CD14-positive monocyte (primary cell): ENCODE results near the gene SHISAL1. TPM values are rescaled to one million over a fixed set of nuclear protein-coding genes. Genes with fewer than 3 reads are reported as not detected.

Source experiments
- DNase-seq, 3 donors: peaks; one replicate each; pipeline ENCODE4 v3.0.0-alpha.2; 2011 to 2022
- H2AFZ ChIP-seq: 2 replicates; pipeline ENCODE4 v1.6.0; 2012; ENCODE audit warnings: mild to moderate bottlenecking, low read depth, low read length, inconsistent platforms; ENCODE audit not compliant: insufficient read depth, poor library complexity, severe bottlenecking
- H3K27ac ChIP-seq, 2 donors: 1 replicate in 1 of 2; 2 replicates in 1 of 2; pipeline ENCODE4 v1.5.1; 2012 to 2013; ENCODE audit warnings: low read length in 2 of 2, control low read depth in 1 of 2, inconsistent platforms in 1 of 2, low read depth in 1 of 2, mild to moderate bottlenecking in 1 of 2
- H3K27me3 ChIP-seq, 2 donors: one replicate each; pipeline versions ENCODE4 v1.6.0 to v1.6.1; 2011 to 2013; ENCODE audit warnings: low read length in 2 of 2; ENCODE audit not compliant: control insufficient read depth in 2 of 2, insufficient read depth in 2 of 2
- H3K36me3 ChIP-seq, 2 donors: replicated peaks in 1 of 2; 1 replicate in 1 of 2; 2 replicates in 1 of 2; pipeline versions ENCODE4 v1.5.1 to v1.6.1; 2012 to 2013; ENCODE audit warnings: low read length in 2 of 2, control low read depth in 1 of 2, inconsistent platforms in 1 of 2, mild to moderate bottlenecking in 1 of 2; ENCODE audit not compliant: insufficient read depth in 2 of 2, control insufficient read depth in 1 of 2
- H3K4me1 ChIP-seq, 2 donors: 1 replicate in 1 of 2; 2 replicates in 1 of 2; pipeline versions ENCODE4 v1.5.1 to v1.6.1; 2012 to 2013; ENCODE audit warnings: low read length in 2 of 2, control low read depth in 1 of 2, inconsistent platforms in 1 of 2, mild to moderate bottlenecking in 1 of 2, moderate library complexity in 1 of 2; ENCODE audit not compliant: insufficient read depth in 2 of 2, control insufficient read depth in 1 of 2
- H3K4me2 ChIP-seq: replicated peaks from 2 replicates; pipeline ENCODE3; 2012; ENCODE audit warnings: low read length, moderate library complexity, mild to moderate bottlenecking; ENCODE audit not compliant: poor library complexity, severe bottlenecking; ENCODE audit errors: extremely low read depth
- H3K4me3 ChIP-seq, 3 experiments: fragments of 200-600 bp in 1 of 3; sonication (generic) in 1 of 3; replicated peaks in 1 of 3; 1 replicate in 2 of 3; 2 replicates in 1 of 3; pipeline ENCODE4 v1.5.1; 2011 to 2013; ENCODE audit warnings: low read length in 3 of 3, mild to moderate bottlenecking in 3 of 3, control low read depth in 2 of 3, low read depth in 2 of 3, inconsistent platforms in 1 of 3, moderate library complexity in 1 of 3
- H3K79me2 ChIP-seq: 2 replicates; pipeline ENCODE4 v1.6.0; 2012; ENCODE audit warnings: mild to moderate bottlenecking, control low read depth, inconsistent platforms, low read length, moderate library complexity; ENCODE audit not compliant: insufficient read depth
- H3K9ac ChIP-seq: 2 replicates; pipeline ENCODE4 v1.6.0; 2017; ENCODE audit warnings: low read length, mild to moderate bottlenecking; ENCODE audit not compliant: insufficient read depth, poor library complexity, severe bottlenecking
- H3K9me3 ChIP-seq, 2 donors: replicated peaks in 1 of 2; 1 replicate in 1 of 2; 2 replicates in 1 of 2; pipeline versions ENCODE4 v1.5.1 to v1.6.1; 2012 to 2013; ENCODE audit warnings: low read length in 2 of 2, control low read depth in 1 of 2; ENCODE audit not compliant: control insufficient read depth in 1 of 2, insufficient read depth in 1 of 2
- H4K20me1 ChIP-seq: 2 replicates; pipeline ENCODE4 v1.6.0; 2012; ENCODE audit warnings: mild to moderate bottlenecking, low read length, control low read depth, moderate library complexity; ENCODE audit not compliant: insufficient read depth
- H3K27ac Mint-ChIP-seq, 7 donors: one replicate each; pipeline ENCODE4 v1.8.0; 2020; ENCODE audit warnings: mild to moderate bottlenecking in 7 of 7, mixed read lengths in 7 of 7, moderate library complexity in 6 of 7, inconsistent platforms in 2 of 7
- H3K27me3 Mint-ChIP-seq, 3 donors: one replicate each; pipeline ENCODE4 v1.8.0; 2021 to 2022; ENCODE audit warnings: low read depth in 3 of 3, mild to moderate bottlenecking in 3 of 3, mixed read lengths in 3 of 3, moderate library complexity in 3 of 3, inconsistent platforms in 1 of 3
- H3K36me3 Mint-ChIP-seq, 2 donors: one replicate each; pipeline ENCODE4 v1.8.0; 2020; ENCODE audit warnings: mixed read lengths in 2 of 2, inconsistent platforms in 1 of 2, mild to moderate bottlenecking in 1 of 2
- H3K4me1 Mint-ChIP-seq: one replicate; pipeline ENCODE4 v1.8.0; 2020; ENCODE audit warnings: mild to moderate bottlenecking, mixed read lengths
- H3K4me3 Mint-ChIP-seq, 2 donors: one replicate each; pipeline ENCODE4 v1.8.0; 2020; ENCODE audit warnings: mild to moderate bottlenecking in 2 of 2, mixed read lengths in 2 of 2, moderate library complexity in 1 of 2
- H3K9me3 Mint-ChIP-seq, 7 donors: one replicate each; pipeline ENCODE4 v1.8.0; 2020 to 2022; ENCODE audit warnings: mixed read lengths in 7 of 7, mild to moderate bottlenecking in 6 of 7, moderate library complexity in 6 of 7, inconsistent platforms in 2 of 7
- CTCF ChIP-seq: fragments of 200-600 bp; IDR thresholded peaks from one replicate; pipeline ENCODE4 v1.8.0; 2022; ENCODE audit warnings: antibody characterized with exemption, mild to moderate bottlenecking
- WGBS: methylation state at CpG from one replicate; pipeline ENCODE4 v1.1.5; 2013; ENCODE audit warnings: missing lambda C conversion rate; ENCODE audit not compliant: insufficient coverage; 5-methylcytosine and 5-hydroxymethylcytosine counted together
- intact Hi-C, 2 donors: fragments of 100-400 bp; cut with micrococcal nuclease; formaldehyde crosslinking; loops; one replicate each; pipeline versions ENCODE4 v1.15.0 to v1.15.1; 2023
- polyA plus RNA-seq, 3 donors: library from polyadenylated mRNA; depleted of rRNA in 1 of 3; unstranded in 2 of 3; stranded (reverse) in 1 of 3; fragments of 300-500 nt in 2 of 3; fragments of >200 nt in 1 of 3; fragmentation: Illumina TruSeq in 2 of 3; gene quantifications; 1 replicate in 2 of 3; 2 replicates in 1 of 3; pipeline ENCODE4 v1.2.3, GENCODE V29; 2012 to 2021

Gene SHISAL1
- polyA plus RNA-seq, 3 donors = not detected

GRCh38 chr22:44301039-44301438, 11.7 kb downstream of the SHISAL1 start:
- Mint-ChIP-seq H3K27me3 (peaks cover 6 to 11% (median 9%) of the 10 kb centered on the region in 3 donors), H3K4me1 (no peaks in the 10 kb centered on the region), H3K9me3 (no peaks in the 10 kb centered on the region), H3K27ac (no peak overlapping the region), H3K36me3 (no peaks in the 10 kb centered on the region), H3K4me3 (no peak overlapping the region)
- H3K27ac ChIP-seq = no peak overlapping the region
- no peaks in the 10 kb centered on the region for H4K20me1 ChIP-seq
- H3K4me1 ChIP-seq = no peaks in the 10 kb centered on the region
- no peak overlapping the region for H3K4me2 ChIP-seq
- TF ChIP-seq CTCF = no peak
- intact Hi-C loops = no loop called here
- H2AFZ ChIP-seq = no peak overlapping the region
- no peaks in the 10 kb centered on the region for H3K27me3 ChIP-seq
- no peaks in the 10 kb centered on the region for H3K36me3 ChIP-seq
- DNase-seq = no peak
- no peak overlapping the region for H3K9ac ChIP-seq
- H3K9me3 ChIP-seq = no peaks in the 10 kb centered on the region
- no peak overlapping the region for H3K4me3 ChIP-seq
- H3K79me2 ChIP-seq = no peaks in the 10 kb centered on the region
- 85% methylated on average over 19 of the region's 19 CpGs for WGBS

- no peak for DNase-seq
- no peak overlapping the region for H3K27ac ChIP-seq
- H3K9me3 ChIP-seq = peaks cover 0 to 2% of the 10 kb centered on the region in 2 donors
- no peak overlapping the region for H3K4me2 ChIP-seq
- no peaks in the 10 kb centered on the region for H3K79me2 ChIP-seq
- H2AFZ ChIP-seq = no peak overlapping the region
- no peak for TF ChIP-seq CTCF
- H3K4me3 ChIP-seq = no peak overlapping the region
- Mint-ChIP-seq H3K27ac (no peak overlapping the region), H3K9me3 (peaks cover under 1 to 10% (median 5%) of the 10 kb centered on the region in 7 donors), H3K4me1 (no peaks in the 10 kb centered on the region), H3K36me3 (no peaks in the 10 kb centered on the region), H3K4me3 (no peak overlapping the region), H3K27me3 (peaks cover 6 to 11% (median 9%) of the 10 kb centered on the region in 3 donors)
- no peaks in the 10 kb centered on the region for H3K27me3 ChIP-seq
- no peaks in the 10 kb centered on the region for H3K4me1 ChIP-seq
- no peaks in the 10 kb centered on the region for H3K36me3 ChIP-seq
- intact Hi-C loops = no loop called here
- H3K9ac ChIP-seq = no peak overlapping the region
- H4K20me1 ChIP-seq = no peaks in the 10 kb centered on the region
- WGBS = 84% methylated on average over 10 of the region's 13 CpGs
These were observed 13.6 kb downstream of the SHISAL1 start for GRCh38 chr22:44299124-44299523.
